ENCODE measurements around the gene EFCAB13.

DNA sequence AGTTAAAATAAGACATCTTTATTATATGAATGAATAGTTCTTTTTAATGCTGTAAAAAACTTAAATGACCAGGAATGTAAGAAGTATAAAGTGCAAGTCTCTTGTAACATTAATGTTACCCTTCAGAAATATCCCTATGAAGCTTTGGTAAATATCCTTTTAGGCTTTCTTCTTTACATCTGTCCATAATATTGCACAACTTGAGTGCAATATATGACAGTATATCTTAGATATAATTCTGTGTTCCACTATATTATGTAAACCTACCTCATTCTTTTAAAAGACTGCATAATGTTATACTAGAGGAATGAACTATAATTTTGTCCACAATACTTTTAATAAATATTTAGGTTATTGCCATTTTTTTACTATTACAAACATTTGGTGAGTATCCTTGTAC lies 81.1 kb downstream of the EFCAB13 start:
- TF ChIP-seq, protein P1, sequence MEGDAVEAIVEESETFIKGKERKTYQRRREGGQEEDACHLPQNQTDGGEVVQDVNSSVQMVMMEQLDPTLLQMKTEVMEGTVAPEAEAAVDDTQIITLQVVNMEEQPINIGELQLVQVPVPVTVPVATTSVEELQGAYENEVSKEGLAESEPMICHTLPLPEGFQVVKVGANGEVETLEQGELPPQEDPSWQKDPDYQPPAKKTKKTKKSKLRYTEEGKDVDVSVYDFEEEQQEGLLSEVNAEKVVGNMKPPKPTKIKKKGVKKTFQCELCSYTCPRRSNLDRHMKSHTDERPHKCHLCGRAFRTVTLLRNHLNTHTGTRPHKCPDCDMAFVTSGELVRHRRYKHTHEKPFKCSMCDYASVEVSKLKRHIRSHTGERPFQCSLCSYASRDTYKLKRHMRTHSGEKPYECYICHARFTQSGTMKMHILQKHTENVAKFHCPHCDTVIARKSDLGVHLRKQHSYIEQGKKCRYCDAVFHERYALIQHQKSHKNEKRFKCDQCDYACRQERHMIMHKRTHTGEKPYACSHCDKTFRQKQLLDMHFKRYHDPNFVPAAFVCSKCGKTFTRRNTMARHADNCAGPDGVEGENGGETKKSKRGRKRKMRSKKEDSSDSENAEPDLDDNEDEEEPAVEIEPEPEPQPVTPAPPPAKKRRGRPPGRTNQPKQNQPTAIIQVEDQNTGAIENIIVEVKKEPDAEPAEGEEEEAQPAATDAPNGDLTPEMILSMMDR (conservative IDR thresholded peaks at IDR 0.05 in 1 of 2, IDR thresholded peaks at IDR 0.05 in 1 of 2; ENCODE audit: low read depth in 1 of 2, low read length in 2 of 2): no peak
- TF ChIP-seq EZH2 (IDR thresholded peaks at IDR 0.05; ENCODE audit: low read length, missing control alignments): no peak

Measured in fibroblast of lung (primary cell).